ENCODE results near the gene TMEM184A.

Gene TMEM184A

DNA sequence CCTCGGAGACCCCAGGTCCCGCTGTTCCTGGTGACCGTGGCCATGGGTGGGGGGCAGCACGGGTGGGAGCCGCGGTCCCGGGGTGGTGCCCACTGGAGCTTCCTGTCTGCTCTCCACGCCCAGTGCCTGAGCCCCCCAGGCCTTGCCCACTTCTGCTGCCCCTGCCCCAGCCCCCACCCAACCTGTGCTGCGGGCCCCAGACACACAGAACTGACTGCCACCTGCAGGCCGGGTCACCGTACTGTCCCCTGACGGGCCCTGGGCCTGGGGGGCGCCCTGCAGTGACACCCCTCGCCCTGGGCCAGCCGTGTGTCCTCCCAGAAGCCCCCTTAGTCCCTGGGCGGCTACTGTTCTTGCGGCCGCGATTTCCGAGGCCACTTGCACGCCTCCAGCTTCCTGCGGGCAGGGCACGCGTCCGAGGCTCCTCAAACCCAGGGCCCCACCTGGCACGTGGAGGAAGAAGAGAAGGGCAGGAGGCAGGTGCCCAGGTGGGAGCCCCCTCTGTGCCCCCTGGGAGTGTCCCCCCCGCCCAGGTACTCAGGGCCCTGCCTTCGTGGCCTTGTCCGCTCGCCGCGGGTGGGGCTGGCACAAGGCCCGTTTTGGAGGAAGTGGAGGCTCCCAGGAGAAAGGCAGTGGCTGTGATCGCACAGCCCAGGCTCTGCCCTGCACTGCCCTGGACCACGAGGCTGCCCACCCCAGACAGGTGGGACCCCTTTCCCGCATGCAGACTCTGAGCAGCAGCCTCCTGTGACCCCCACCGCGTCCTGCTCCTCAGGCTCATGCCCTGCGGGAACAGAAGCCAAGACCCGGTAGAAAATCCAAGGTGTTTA, 10.4 kb downstream of the TMEM184A start:
- Histone ChIP-seq H3K27me3 (replicated peaks; ENCODE audit: control insufficient read depth, insufficient read depth, low read length, poor library complexity, severe bottlenecking) (no peaks in the 10 kb centered on the region), H3K27ac (ENCODE audit: insufficient read depth, low read length, poor library complexity, severe bottlenecking) (no peak overlapping the region), H3K4me3 (ENCODE audit: insufficient read depth, low read depth, low read length, poor library complexity, severe bottlenecking) (no peak overlapping the region), H3K4me1 (ENCODE audit: control insufficient read depth, insufficient read depth, low read length, poor library complexity, severe bottlenecking) (no peaks in the 10 kb centered on the region), H3K36me3 (ENCODE audit: control insufficient read depth, insufficient read depth, low read length) (peaks cover 11% of the 10 kb centered on the region), H3K9me3 (ENCODE audit: control insufficient read depth, low read length) (no peaks in the 10 kb centered on the region)
- DNase-seq = no peak

DNA sequence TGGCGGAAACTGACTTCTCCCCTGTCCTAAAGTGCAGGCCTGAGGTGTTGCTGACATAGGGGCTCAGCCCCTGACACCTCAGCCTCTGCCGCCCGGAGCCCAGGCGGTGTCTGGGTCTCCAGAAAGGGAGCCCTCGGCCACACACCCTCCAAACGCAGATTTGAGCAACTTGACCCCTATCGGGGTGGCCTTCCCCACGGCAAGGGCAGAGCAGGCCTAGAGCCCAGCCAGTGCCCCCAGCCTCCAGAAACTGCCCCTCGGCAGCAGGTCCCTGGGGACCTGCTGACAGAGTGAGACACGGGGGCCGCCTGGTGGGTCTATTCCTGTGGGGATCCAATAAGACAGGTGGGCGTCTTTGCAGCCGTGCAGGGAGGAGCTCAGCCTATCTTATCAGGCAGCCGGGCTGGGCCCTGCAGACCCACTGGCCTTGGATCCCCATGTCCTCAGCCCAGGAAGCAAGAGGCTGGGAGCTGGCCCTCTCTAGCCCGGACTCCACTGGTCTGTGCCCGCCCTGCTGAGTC, 11.0 kb downstream of the TMEM184A start:
- DNase-seq = no peak
- Histone ChIP-seq H3K27me3 (replicated peaks; ENCODE audit: control insufficient read depth, insufficient read depth, low read length, poor library complexity, severe bottlenecking) (no peaks in the 10 kb centered on the region), H3K36me3 (ENCODE audit: control insufficient read depth, insufficient read depth, low read length) (peaks cover 15% of the 10 kb centered on the region), H3K4me3 (ENCODE audit: insufficient read depth, low read depth, low read length, poor library complexity, severe bottlenecking) (no peak overlapping the region), H3K4me1 (ENCODE audit: control insufficient read depth, insufficient read depth, low read length, poor library complexity, severe bottlenecking) (no peaks in the 10 kb centered on the region), H3K9me3 (ENCODE audit: control insufficient read depth, low read length) (no peaks in the 10 kb centered on the region), H3K27ac (ENCODE audit: insufficient read depth, low read length, poor library complexity, severe bottlenecking) (no peak overlapping the region)

DNA sequence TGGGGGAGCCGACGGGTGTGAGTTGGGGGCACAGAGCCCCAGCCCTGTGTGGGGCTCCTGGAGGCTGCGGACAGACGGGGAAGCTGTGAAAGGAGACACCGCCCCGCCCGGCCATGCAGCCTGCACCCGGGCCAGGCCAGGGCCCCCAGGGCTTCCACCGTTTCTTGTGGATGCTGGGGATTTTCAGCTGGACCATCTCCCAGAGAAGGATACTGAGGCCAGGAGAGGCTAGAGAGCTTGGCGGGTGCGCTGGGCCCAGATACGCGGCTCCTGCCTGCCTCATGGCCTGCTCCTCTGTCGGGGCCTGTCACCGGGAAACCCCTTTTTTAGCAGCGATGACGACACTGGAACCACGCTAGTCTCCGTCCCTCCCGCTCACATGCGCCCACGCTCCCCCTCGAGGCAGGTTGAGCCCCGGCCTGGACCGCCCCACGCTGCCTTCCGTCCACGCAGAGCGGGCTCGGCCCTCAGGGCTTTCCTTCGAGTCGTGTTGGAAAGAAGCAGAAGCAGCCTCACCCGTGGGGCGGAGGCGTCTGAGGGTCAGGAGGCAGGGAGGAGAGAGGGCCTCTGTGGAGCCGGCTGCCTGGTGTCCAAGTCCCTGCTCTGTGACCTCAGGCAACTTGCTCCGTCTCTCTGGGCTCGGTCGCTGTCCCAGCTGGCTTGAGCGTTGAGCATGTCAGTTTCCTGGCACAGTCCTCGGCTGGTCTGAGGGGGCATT, 11.7 kb downstream of the TMEM184A start:
- DNase-seq = no peak
- no peaks in the 10 kb centered on the region for H3K4me1 ChIP-seq (ENCODE audit: control insufficient read depth, insufficient read depth, low read length, poor library complexity, severe bottlenecking)
- peaks cover 22% of the 10 kb centered on the region for H3K36me3 ChIP-seq (ENCODE audit: control insufficient read depth, insufficient read depth, low read length)
- H3K27me3 ChIP-seq (replicated peaks; ENCODE audit: control insufficient read depth, insufficient read depth, low read length, poor library complexity, severe bottlenecking) = no peaks in the 10 kb centered on the region
- H3K27ac ChIP-seq (ENCODE audit: insufficient read depth, low read length, poor library complexity, severe bottlenecking) = no peak overlapping the region
- no peak overlapping the region for H3K4me3 ChIP-seq (ENCODE audit: insufficient read depth, low read depth, low read length, poor library complexity, severe bottlenecking)
- no peaks in the 10 kb centered on the region for H3K9me3 ChIP-seq (ENCODE audit: control insufficient read depth, low read length)

DNA sequence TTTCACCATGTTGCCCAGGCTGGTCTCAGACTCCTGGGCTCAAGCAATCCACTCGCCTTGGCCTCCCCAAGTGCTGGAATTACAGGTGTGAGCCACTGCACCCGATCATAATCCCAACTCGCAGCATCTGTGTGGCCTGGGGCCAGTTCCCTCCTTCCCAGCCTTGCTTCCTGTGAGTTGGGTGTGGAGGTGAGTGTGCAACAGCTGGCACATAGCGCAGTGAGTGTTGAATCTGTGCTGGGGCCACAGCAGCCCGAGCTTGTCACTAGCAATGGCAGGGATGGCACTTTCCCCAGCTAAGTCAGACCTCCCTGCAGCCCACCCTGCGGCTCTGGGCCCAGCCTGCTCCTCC, 12.2 kb downstream of the TMEM184A start:
- DNase-seq = no peak
- Histone ChIP-seq H3K36me3 (ENCODE audit: control insufficient read depth, insufficient read depth, low read length) (peaks cover 27% of the 10 kb centered on the region), H3K4me1 (ENCODE audit: control insufficient read depth, insufficient read depth, low read length, poor library complexity, severe bottlenecking) (no peaks in the 10 kb centered on the region), H3K4me3 (ENCODE audit: insufficient read depth, low read depth, low read length, poor library complexity, severe bottlenecking) (no peak overlapping the region), H3K27me3 (replicated peaks; ENCODE audit: control insufficient read depth, insufficient read depth, low read length, poor library complexity, severe bottlenecking) (no peaks in the 10 kb centered on the region), H3K9me3 (ENCODE audit: control insufficient read depth, low read length) (no peaks in the 10 kb centered on the region), H3K27ac (ENCODE audit: insufficient read depth, low read length, poor library complexity, severe bottlenecking) (no peak overlapping the region)

DNA sequence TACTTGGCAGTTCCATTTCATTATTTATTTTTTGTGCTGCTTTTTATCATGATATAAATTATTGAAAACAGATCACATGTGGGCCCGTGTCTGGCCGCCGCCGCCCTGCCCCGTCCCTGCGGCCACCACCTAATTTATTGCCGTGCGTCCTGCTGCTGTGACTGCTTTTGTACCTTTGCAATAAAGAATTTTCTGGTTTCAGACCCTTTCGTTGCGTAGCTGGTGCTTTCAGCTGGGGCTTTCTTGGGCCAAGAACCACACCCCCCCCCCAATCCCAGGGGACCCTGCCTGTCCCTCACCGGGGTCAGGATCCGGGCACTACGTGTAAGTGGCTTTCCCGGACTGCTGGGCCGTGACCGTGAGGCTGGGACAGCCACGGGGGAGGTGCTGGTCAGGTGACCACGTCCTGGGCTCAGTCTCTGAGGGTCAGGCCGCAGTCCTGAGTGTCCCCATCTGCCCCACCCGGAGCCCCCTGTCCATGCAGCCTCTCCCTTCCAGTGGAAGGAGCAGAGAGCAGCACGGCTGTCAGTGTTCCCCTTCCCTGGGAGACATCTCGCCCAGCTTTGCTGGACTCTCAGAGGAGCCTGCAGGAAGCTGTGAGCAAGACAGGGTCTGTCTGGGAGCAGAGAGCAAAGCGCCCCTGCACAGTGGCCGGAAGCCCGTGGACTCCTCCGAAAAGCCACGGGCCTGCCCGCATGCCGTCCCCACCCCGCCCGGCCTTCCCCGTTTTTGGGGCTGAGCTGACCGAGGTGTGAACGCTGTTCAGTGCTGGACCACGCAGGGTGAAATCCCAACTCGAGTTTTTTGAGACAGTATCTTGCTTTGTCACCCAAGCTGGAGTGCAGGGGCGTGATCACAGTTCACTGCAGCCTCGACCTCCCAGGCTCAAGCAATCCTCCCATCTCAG, 12.9 kb downstream of the TMEM184A start:
- DNase-seq = no peak
- Histone ChIP-seq H3K36me3 (ENCODE audit: control insufficient read depth, insufficient read depth, low read length) (peaks cover 31% of the 10 kb centered on the region), H3K27ac (ENCODE audit: insufficient read depth, low read length, poor library complexity, severe bottlenecking) (no peak overlapping the region)

DNA sequence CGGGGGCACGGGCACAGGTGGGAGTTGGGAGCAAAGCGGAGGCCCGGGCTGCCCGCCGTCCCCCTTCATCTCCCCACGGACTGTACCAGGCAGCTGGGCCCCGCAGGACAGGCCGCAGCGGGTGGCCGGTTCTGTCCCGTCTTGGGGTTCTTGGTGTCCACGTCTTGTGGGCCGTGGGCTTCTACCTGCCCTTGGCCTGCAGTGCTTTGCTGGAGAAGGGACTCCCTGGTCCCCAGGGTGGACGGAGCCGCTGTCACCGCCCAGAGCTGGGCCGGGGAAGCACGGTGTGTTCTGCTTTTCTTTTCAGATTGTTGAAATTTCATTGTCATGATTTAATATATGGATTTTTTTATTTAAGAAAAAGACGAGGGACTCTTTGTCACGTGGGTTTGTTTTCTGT, 13.7 kb downstream of the TMEM184A start:
- Histone ChIP-seq H3K4me3 (ENCODE audit: insufficient read depth, low read depth, low read length, poor library complexity, severe bottlenecking) (no peak overlapping the region), H3K36me3 (ENCODE audit: control insufficient read depth, insufficient read depth, low read length) (peaks cover 38% of the 10 kb centered on the region), H3K4me1 (ENCODE audit: control insufficient read depth, insufficient read depth, low read length, poor library complexity, severe bottlenecking) (no peaks in the 10 kb centered on the region), H3K27ac (ENCODE audit: insufficient read depth, low read length, poor library complexity, severe bottlenecking) (no peak overlapping the region), H3K9me3 (ENCODE audit: control insufficient read depth, low read length) (no peaks in the 10 kb centered on the region), H3K27me3 (replicated peaks; ENCODE audit: control insufficient read depth, insufficient read depth, low read length, poor library complexity, severe bottlenecking) (no peaks in the 10 kb centered on the region)
- no peak for DNase-seq

More for the DNA sequence above, 12.9 kb downstream of the TMEM184A start:
- no peaks in the 10 kb centered on the region for H3K4me1 ChIP-seq (ENCODE audit: control insufficient read depth, insufficient read depth, low read length, poor library complexity, severe bottlenecking)
- H3K9me3 ChIP-seq (ENCODE audit: control insufficient read depth, low read length) = no peaks in the 10 kb centered on the region
- no peak overlapping the region for H3K4me3 ChIP-seq (ENCODE audit: insufficient read depth, low read depth, low read length, poor library complexity, severe bottlenecking)
- H3K27me3 ChIP-seq (replicated peaks; ENCODE audit: control insufficient read depth, insufficient read depth, low read length, poor library complexity, severe bottlenecking) = no peaks in the 10 kb centered on the region

DNA sequence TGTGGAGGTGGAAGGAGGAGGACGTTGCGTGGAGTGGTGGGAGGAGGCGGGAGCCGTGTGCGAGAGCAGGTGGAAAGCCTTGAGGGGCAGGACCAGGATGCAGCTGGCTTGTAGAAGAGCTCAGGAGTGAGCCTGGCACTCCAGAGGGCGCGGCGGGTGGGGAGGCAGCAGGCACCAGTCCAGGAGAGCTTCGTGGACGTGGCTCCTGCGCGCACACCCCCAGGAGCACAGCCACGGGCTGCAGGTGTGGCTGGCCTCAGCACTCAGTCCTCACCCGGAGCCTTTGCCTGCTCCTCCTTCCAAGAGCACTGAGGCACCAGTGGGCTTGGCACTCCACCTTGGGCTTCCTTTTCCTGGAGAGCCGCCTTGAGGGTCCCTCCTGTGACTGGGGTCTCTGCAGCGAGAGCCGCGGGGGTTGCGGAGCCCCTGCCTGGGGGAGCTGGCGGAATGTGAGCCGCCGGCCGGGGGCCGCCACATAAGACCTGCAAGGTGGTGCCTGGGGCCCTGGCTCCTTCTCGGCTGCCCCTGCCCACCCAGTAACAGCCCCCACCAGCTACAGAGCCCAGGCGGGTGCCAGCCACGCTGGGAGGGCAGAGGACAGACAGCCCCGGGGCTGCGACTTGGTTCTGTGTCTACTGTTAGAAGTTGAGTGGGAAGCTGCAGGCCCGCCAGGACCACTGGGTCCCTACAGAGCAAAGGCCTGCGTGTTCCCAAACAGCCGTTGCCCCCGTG, 14.4 kb downstream of the TMEM184A start:
- Histone ChIP-seq H3K9me3 (ENCODE audit: control insufficient read depth, low read length) (no peaks in the 10 kb centered on the region), H3K27me3 (replicated peaks; ENCODE audit: control insufficient read depth, insufficient read depth, low read length, poor library complexity, severe bottlenecking) (no peaks in the 10 kb centered on the region), H3K27ac (ENCODE audit: insufficient read depth, low read length, poor library complexity, severe bottlenecking) (no peak overlapping the region), H3K4me3 (ENCODE audit: insufficient read depth, low read depth, low read length, poor library complexity, severe bottlenecking) (no peak overlapping the region), H3K36me3 (ENCODE audit: control insufficient read depth, insufficient read depth, low read length) (peaks cover 43% of the 10 kb centered on the region), H3K4me1 (ENCODE audit: control insufficient read depth, insufficient read depth, low read length, poor library complexity, severe bottlenecking) (no peaks in the 10 kb centered on the region)
- no peak for DNase-seq

DNA sequence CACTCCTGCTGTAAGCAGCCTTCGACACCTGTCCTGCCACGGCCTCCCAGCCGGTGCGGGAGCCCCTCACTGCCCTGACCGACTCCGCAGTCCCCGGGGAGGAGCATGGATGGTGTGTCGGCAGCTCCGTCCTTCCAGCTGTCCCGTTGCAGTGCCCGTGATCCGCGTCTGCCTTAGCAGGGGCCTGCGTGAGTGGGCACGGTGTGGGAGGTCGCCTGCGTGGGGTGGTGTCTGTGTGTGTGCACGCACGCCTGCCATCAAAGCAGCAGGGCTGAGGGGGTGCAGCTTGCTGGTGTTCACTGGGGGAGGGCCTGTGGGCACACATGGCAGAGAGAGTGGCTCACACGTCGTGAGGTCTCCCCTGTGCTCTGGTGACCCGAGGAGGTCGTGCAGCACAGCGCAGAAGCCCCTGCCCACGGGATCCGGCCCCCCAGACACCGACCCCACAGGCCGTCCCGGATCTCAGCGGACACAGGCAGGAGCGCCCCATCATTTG, 15.2 kb downstream of the TMEM184A start:
- Histone ChIP-seq H3K9me3 (ENCODE audit: control insufficient read depth, low read length) (no peaks in the 10 kb centered on the region), H3K4me3 (ENCODE audit: insufficient read depth, low read depth, low read length, poor library complexity, severe bottlenecking) (no peak overlapping the region), H3K36me3 (ENCODE audit: control insufficient read depth, insufficient read depth, low read length) (peaks cover 46% of the 10 kb centered on the region), H3K27me3 (replicated peaks; ENCODE audit: control insufficient read depth, insufficient read depth, low read length, poor library complexity, severe bottlenecking) (no peaks in the 10 kb centered on the region), H3K27ac (ENCODE audit: insufficient read depth, low read length, poor library complexity, severe bottlenecking) (no peak overlapping the region), H3K4me1 (ENCODE audit: control insufficient read depth, insufficient read depth, low read length, poor library complexity, severe bottlenecking) (no peaks in the 10 kb centered on the region)
- no peak for DNase-seq
